Pancreas (tissue), 10 donors: ENCODE measurements around the gene UBA52. TPM values are rescaled to one million over a fixed set of nuclear protein-coding genes. Genes with fewer than 3 reads are reported as not detected.
"Not testable (repeated sequence)": the region's sequence is repeated elsewhere in the genome, so short reads cannot be mapped to it uniquely, and the experiment has no call there.

Experiments used
- ATAC-seq, 4 donors: fragments of 200-7000 bp; cut with Tn5 transposase; one replicate each; pipeline versions ENCODE4 v1.8.0 to v1.9.1; 2020; ENCODE audit warnings: mild to moderate bottlenecking in 4 of 4, moderate library complexity in 4 of 4
- DNase-seq, 6 donors: peaks; one replicate each; pipeline ENCODE4 v3.0.0-alpha.2; 2020
- FAIRE-seq: peaks from 2 replicates; lab custom pipeline; 2012; peaks lifted over from hg19 to GRCh38; lab: Jason Lieb, UNC
- H3K27ac ChIP-seq, 4 donors: fragments of 200-600 bp; sonication (generic); 1 replicate in 3 of 4; 2 replicates in 1 of 4; pipeline versions ENCODE4 v1.5.0 to v1.8.0; 2020
- H3K27me3 ChIP-seq, 4 donors: fragments of 200-600 bp; one replicate each; pipeline ENCODE4 v1.8.0; 2021
- H3K36me3 ChIP-seq, 3 donors: fragments of 200-600 bp; sonication (generic) in 1 of 3; one replicate each; pipeline versions ENCODE4 v1.5.0 to v1.8.0; 2020 to 2021
- H3K4me1 ChIP-seq, 3 donors: fragments of 200-600 bp; one replicate each; pipeline ENCODE4 v1.8.0; 2021
- H3K4me3 ChIP-seq, 4 donors: fragments of 200-600 bp; sonication (generic) in 2 of 4; one replicate each; pipeline versions ENCODE4 v1.5.0 to v1.8.0; 2020 to 2021
- H3K9me3 ChIP-seq, 4 donors: fragments of 200-600 bp; one replicate each; pipeline ENCODE4 v1.8.0; 2021
- WGBS, 2 donors: extraction: QIAGEN DNeasy Blood & Tissue Kit; methylation state at CpG; one replicate each; pipeline ENCODE4 v1.1.7; 2013; 5-methylcytosine and 5-hydroxymethylcytosine counted together
- intact Hi-C, 3 donors: fragments of 100-400 bp; cut with DNase I; formaldehyde crosslinking; loops; one replicate each; pipeline versions ENCODE4 v1.11.1 to v1.14.2; 2022
- polyA plus RNA-seq, 2 donors: library from polyadenylated mRNA; stranded (reverse); fragments of 200-250 nt; gene quantifications; one replicate each; pipeline ENCODE4 v1.2.3, GENCODE V29; 2013
- total RNA-seq, 6 donors: library from RNA; stranded (reverse); fragmentation: NEBNext Ultra II Directional in 4 of 6; extraction: Animal tissue kit (Norgen Biotek cat#: 25700) in 4 of 6; gene quantifications; one replicate each; pipeline versions ENCODE4 v1.2.1 to v1.2.4, GENCODE V29; 2021 to 2023
- TF ChIP-seq, protein P1 (sequence below), 4 donors: fragments of 200-600 bp; sonication (generic) in 3 of 4; IDR thresholded peaks; one replicate each; pipeline versions ENCODE4 v1.5.0 to v1.8.0; 2021; ENCODE audit warnings: antibody characterized with exemption in 4 of 4
- donor health status: healthy with polysubstance abuse.
- donor health status: DM: no; HTN: no; CAD: no; lungs with moderate emphysema.
- donor health status: DM: no; HTN: no; CAD: no.
- donor health status: control.
- donor health status: control.
- donor health status: Bipolar disorder and iron deficiency.
- donor health status: DM: yes; HTN: yes; CAD: no.
- donor health status: DM: no; HTN: no; CAD: no.
- donor health status: DM: no; HTN: no; CAD: no.
- donor health status: DM: yes; HTN: yes; CAD: no.

The UBA52 gene
- total and polyA plus RNA-seq, 8 donors = 402 to 838 (median 674) TPM

DNA sequence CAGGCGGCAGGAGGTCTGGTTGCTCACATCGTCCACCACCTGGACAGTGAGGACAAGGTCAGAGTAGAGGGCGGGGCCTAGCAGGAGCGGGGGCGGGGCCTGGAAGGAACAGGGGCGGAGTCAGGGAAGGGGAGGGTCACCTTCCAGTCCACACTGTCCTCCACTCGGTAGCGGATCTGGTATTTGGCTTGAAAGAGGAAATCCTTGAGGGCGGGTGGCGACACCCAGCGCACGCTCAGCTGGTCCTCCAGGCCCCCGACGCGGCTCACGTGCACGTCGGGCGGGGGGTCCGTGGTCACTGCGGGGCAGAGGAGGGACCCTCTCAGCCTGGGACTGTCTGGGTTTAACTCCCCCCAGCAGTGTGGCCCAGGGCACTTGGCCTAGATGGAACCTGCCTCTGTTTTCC, 25.1 kb downstream of the UBA52 start:
- 1 to 8% methylated on average over 20 to 21 of the region's 21 CpGs for WGBS, 2 donors
- Histone ChIP-seq H3K36me3 (no peaks in the 10 kb centered on the region), H3K9me3 (no peaks in the 10 kb centered on the region), H3K4me1 (peaks cover 0 to 10% (median 8%) of the 10 kb centered on the region in 3 donors), H3K27ac (no peak overlapping the region), H3K4me3 (no peak overlapping the region), H3K27me3 (no peaks in the 10 kb centered on the region)
- ATAC-seq (peak; percentile 53 to 85 (median 80)), FAIRE-seq (no peak), DNase-seq (peak; percentile 56 to 91 (median 74))
- TF ChIP-seq, protein P1, sequence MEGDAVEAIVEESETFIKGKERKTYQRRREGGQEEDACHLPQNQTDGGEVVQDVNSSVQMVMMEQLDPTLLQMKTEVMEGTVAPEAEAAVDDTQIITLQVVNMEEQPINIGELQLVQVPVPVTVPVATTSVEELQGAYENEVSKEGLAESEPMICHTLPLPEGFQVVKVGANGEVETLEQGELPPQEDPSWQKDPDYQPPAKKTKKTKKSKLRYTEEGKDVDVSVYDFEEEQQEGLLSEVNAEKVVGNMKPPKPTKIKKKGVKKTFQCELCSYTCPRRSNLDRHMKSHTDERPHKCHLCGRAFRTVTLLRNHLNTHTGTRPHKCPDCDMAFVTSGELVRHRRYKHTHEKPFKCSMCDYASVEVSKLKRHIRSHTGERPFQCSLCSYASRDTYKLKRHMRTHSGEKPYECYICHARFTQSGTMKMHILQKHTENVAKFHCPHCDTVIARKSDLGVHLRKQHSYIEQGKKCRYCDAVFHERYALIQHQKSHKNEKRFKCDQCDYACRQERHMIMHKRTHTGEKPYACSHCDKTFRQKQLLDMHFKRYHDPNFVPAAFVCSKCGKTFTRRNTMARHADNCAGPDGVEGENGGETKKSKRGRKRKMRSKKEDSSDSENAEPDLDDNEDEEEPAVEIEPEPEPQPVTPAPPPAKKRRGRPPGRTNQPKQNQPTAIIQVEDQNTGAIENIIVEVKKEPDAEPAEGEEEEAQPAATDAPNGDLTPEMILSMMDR (IDR thresholded peaks at IDR 0.05) = no peak
- intact Hi-C loops = loop anchor here in 1 of 3 donors (5.0 kb wide), 1 partner anchor 251 kb away; no protein-coding TSS in a partner anchor

DNA sequence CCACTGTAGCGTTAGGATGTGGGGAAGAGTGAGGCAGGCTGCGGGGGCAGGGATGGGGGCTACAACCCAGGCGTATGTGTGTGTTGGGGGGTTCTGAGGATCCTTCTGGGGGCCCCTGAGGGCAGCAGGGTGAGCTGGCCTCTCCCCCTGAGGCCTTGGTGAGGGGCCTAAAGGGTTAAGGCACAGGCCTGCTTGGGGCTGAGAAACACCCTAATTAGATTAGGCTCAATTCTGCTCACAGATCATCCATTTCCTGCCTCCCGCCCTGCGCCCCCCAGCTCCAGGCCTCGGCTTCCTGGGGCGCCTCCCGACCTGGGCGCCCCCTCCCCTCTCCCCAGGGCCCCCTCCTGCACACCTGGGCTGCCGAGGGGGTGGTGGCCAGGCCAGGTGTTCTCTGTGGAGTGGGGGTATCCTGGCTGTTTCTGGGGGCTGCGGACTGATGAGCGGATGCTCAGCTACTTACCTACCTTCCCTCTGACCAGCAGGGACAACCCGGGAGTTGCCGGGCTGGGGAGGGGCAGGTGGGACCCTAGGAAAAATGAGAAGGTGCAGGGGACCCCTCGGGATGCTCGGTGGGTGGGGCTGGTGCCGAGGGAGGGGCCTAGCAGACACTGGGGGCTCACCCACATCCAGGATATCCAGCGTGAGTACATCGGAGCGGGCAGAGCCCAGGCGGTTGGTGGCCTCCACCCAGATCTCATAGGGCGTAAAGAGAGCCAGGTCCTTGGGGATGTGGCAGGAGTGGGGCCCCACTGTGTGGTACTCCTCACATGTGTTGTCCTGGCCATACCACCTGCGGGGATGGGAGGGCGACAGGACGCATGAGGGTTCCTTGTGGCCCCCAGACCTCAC, 26.4 kb downstream of the UBA52 start:
- Histone ChIP-seq H3K4me1 (peaks cover 0 to 10% (median 8%) of the 10 kb centered on the region in 3 donors), H3K27ac (no peak overlapping the region), H3K9me3 (no peaks in the 10 kb centered on the region), H3K27me3 (no peaks in the 10 kb centered on the region), H3K36me3 (no peaks in the 10 kb centered on the region), H3K4me3 (no peak overlapping the region)
- no peak for ATAC-seq
- no peak for FAIRE-seq
- peak in 1 of 6 donors; percentile 52 for DNase-seq
- intact Hi-C loops = loop anchor here in 1 of 3 donors (5.0 kb wide), 1 partner anchor 249 kb away; no protein-coding TSS in a partner anchor
- 35 to 45% methylated on average over 21 to 25 of the region's 25 CpGs for WGBS, 2 donors
- TF ChIP-seq, protein P1 (IDR thresholded peaks at IDR 0.05) = no peak

DNA sequence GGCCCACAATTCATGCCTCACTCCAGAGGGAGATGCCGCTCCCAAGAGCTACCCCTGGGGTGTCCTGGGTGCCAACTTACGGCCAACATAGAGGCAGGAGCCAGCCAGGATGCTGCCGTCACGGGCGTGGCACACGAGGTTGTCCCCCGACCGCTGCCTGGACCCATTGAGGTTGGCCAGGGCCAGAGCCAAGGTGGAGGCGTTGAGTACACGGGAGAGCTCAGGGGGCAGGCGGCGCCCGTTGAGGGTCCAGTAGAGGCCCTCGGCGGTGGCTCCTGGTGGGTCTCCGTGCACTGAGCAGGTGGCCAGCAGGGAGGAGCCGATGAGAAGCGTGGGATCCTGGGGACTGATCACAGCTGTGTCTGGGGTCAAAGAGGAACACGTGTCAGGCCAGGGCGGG, 27.8 kb downstream of the UBA52 start:
- WGBS, 2 donors = 62 to 73% methylated on average over 20 of the region's 20 CpGs

DNA sequence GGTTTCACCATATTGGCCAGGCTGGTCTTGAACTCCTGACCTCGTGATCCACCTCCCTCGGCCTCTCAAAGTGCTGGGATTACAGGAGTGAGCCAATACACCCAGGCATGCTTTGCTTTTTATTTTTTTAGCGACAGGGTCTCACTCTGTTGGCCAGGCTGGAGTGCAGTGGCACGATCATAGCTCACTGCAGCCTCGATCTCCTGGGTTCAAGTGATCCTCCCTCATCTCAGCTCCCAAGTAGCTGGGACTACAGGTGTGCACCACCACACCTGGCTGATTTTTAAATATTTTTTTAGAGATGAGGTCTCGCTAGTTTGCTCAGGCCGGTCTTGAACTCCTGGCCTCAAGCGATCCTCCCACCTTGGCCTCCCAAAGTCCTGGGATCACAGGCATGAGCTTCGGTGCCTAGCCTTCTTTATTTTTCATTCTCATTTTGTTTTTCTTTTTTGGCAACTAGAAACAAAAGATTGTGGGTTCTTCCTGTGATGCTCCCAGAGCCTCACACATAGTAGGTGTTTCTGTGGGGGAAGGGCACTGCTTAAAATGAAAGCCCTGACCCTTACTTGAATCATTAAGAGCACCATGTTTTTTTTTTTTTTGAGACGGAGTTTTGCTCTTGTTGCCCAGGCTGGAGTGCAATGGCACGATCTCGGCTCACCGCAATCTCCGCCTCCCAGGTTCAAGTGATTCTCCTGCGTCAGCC, 29.2 kb downstream of the UBA52 start:
- DNase-seq, intact Hi-C loops, H3K27ac ChIP-seq, FAIRE-seq, ATAC-seq, H3K36me3 ChIP-seq, H3K4me1 ChIP-seq, H3K9me3 ChIP-seq, H3K4me3 ChIP-seq, H3K27me3 ChIP-seq: not testable (repeated sequence)
- WGBS, 2 donors = 87 to 88% methylated on average over 15 of the region's 15 CpGs

More for the DNA sequence above, 27.8 kb downstream of the UBA52 start:
- Histone ChIP-seq H3K9me3 (no peaks in the 10 kb centered on the region), H3K27me3 (peaks cover 0 to 10% (median 0%) of the 10 kb centered on the region in 4 donors), H3K4me3 (no peak overlapping the region), H3K27ac (no peak overlapping the region), H3K4me1 (peaks cover 0 to 9% (median 6%) of the 10 kb centered on the region in 3 donors), H3K36me3 (no peaks in the 10 kb centered on the region)
- intact Hi-C loops = loop anchor here in 1 of 3 donors (5.0 kb wide), 1 partner anchor 248 kb away; no protein-coding TSS in a partner anchor
- DNase-seq = peak in 1 of 6 donors; percentile 58
- TF ChIP-seq, protein P1 (IDR thresholded peaks at IDR 0.05) = no peak
- no peak for ATAC-seq
- FAIRE-seq = no peak

DNA sequence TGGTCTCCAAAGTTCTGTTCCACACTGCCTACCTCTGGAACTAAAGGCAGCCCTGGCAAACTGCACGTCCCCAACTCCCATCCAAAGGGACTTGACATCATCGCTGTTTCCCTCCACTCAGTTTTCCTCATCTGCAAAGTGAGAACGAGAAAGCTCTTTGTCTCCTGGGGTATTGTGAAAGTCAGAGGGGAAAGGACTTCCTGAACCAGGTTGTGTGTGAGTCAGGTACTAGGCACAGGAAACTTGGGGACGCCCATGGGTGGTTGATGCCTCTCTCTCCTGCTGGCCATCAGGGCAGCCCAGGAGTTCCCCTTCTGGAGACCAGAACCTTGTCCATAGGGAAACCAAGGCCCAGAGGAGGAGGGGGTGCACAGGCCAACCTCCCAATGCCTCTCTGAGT, 30.2 kb downstream of the UBA52 start:
- Histone ChIP-seq H3K9me3 (no peaks in the 10 kb centered on the region), H3K36me3 (no peaks in the 10 kb centered on the region), H3K27ac (no peak overlapping the region), H3K4me3 (no peak overlapping the region), H3K27me3 (peaks cover 0 to 10% (median 3%) of the 10 kb centered on the region in 4 donors), H3K4me1 (no peaks in the 10 kb centered on the region)
- TF ChIP-seq, protein P1 (IDR thresholded peaks at IDR 0.05) = no peak
- FAIRE-seq = no peak
- ATAC-seq = no peak
- intact Hi-C loops = no loop called here
- 79 to 90% methylated on average over 4 of the region's 4 CpGs for WGBS, 2 donors
- no peak for DNase-seq
